ENCODE data around the gene JAM2.
"Not testable (repeated sequence)": the region's sequence is repeated elsewhere in the genome, so short reads cannot be mapped to it uniquely, and the experiment has no call there.

Gene JAM2

DNA sequence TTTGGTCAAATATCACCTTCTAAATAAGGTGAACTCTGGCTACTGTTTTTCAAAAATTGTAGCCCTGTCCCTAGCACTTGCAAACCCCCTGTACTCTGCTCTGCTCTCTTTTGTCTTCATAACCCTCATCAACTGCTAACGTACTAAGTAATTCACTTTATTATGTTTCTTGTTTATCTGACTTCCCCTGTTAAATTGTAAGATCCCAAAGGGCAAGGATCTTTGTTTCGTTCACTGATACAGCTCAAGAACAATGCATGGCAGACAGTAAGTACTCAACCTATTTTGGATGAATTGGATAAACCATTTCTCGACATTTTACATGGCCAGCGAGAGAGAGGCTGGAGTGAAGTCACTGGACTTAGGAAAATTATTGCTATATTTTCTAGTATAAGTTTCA lies 48.7 kb downstream of the JAM2 start:
- Mint-ChIP-seq H3K4me3 (no peak overlapping the region), H3K27me3 (peaks cover 5% of the 10 kb centered on the region), H3K9me3 (no peaks in the 10 kb centered on the region), H3K27ac (no peak overlapping the region), H3K4me1 (no peaks in the 10 kb centered on the region), H3K36me3 (no peaks in the 10 kb centered on the region)

DNA sequence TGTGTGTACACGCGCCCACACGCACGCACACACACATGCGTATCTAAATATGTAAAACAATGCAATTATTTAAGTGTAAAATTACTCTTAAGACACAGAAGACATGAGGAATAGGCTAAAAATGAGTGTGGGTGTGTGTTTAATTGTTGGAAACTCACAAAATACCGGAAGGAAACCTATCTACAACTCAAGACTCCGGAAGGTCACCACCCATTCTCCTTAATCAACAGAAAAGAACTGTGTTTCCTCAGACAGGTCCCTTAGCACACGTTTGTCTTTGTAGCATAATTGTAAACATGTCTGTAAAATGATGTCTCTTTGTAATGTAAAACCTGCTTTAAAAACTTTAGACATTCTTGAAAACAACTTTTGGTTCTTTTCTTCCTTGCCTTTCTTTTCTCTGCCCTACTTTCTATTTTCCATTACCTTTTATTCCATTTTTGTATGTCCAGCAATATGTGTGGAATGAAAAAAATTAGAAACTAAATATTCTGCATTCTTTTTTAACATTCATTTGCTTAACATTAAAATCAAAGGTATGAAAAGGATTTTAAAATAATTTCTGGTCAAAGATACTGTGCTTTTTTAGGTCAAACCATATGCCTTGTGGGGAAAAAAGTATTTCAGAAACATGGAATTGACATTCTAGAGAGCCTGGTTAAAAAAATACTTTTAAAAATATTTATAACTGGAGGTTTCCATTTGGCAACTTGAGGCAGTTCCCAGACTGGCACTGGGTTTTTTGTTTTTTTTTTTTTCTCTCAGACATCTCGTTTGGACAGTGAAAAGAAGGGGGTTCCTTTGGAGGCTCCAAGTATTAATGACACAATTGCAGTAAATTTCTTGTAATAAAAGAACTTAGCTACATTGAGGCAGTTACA lies 49.5 kb downstream of the JAM2 start:
- H3K4me3 Mint-ChIP-seq: no peak overlapping the region
- H3K27ac Mint-ChIP-seq: no peak overlapping the region
- H3K36me3 Mint-ChIP-seq: no peaks in the 10 kb centered on the region
- H3K27me3 Mint-ChIP-seq: peaks cover 5% of the 10 kb centered on the region
- H3K9me3 Mint-ChIP-seq: no peaks in the 10 kb centered on the region
- no peaks in the 10 kb centered on the region for H3K4me1 Mint-ChIP-seq

DNA sequence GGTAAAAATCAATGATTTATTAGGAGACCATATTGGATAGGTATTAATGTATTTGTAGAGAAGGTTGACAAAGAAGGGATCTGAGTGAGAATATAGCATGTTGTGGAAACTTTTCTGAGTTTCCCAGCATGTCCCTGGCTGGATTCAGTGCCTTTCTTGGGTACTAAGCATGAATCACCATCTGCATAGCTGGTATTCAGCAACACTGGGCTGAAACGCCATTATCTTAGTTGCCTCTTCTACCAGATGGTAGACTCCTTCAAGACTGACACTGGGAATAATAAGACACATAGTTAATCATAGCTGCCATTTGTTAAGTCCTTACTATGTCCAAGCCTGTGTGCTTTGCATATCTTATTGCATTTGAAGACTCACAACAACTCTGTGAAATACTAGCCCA lies 50.2 kb downstream of the JAM2 start:
- H3K36me3 Mint-ChIP-seq: no peaks in the 10 kb centered on the region
- H3K4me3 Mint-ChIP-seq: no peak overlapping the region
- H3K4me1 Mint-ChIP-seq: no peaks in the 10 kb centered on the region

DNA sequence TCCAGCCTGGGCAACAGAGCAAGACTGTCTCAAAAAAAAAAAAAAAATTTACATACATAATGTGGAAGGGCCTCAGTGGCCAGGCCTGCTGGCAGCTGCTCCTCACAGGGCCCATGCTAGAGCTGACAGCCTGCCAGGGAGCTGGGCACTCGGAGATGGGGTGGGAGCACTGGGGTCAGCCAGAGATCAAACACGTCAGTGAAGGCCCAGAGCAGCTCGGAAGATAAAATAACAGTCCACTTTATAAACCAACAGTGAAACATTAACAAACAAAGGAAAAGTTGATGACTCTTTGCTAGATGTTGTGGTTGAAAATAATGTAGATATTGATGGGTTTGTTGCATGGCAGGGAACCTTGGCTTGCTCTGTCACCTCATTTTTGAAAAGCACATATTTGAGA lies 52.9 kb downstream of the JAM2 start:
- Mint-ChIP-seq H3K27ac (no peak overlapping the region), H3K4me1 (no peaks in the 10 kb centered on the region), H3K36me3 (no peaks in the 10 kb centered on the region), H3K27me3 (peaks cover 2% of the 10 kb centered on the region), H3K4me3 (no peak overlapping the region), H3K9me3 (no peaks in the 10 kb centered on the region)

More for the DNA sequence above, 50.2 kb downstream of the JAM2 start:
- Mint-ChIP-seq H3K9me3 (no peaks in the 10 kb centered on the region), H3K27ac (no peak overlapping the region), H3K27me3 (peaks cover 5% of the 10 kb centered on the region)

DNA sequence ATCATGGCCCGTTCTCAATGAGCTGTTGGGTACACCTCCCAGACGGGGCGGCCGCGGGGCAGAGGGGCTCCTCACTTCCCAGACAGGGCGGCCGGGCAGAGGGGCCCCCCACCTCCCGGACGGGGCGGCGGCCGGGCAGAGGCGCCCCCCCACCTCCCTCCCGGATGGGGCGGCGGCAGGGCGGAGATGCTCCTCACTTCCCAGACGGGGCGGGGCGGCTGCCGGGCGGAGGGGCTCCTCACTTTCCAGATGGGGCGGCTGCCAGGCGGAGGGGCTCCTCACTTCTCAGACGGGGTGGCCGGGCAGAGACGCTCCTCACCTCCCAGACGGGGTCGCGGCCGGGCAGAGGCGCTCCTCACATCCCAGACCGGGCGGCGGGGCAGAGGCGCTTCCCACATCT lies 56.4 kb downstream of the JAM2 start:
- not testable (repeated sequence) for H3K9me3 Mint-ChIP-seq, H3K36me3 Mint-ChIP-seq, H3K4me1 Mint-ChIP-seq, H3K27me3 Mint-ChIP-seq, H3K27ac Mint-ChIP-seq, H3K4me3 Mint-ChIP-seq

DNA sequence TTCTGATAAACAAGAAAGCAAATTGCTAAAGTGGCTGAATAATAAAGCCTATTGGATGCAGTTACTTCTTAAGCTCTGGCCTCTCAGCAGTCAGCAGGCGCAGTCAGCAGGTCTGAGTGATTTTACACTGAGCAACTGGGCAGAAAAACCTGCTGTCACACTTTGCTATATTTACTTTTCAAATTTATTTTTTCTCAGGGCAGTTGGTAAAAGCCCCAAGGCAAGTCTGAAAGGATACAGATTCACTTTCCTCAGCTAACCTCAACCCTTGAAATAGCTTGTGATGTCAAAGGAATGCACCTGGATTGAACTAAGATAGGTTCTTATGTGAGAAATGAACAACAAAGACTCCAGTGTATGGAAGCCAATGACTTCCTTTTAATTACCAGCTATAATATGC lies 61.7 kb downstream of the JAM2 start:
- Mint-ChIP-seq H3K9me3 (peaks cover 5% of the 10 kb centered on the region), H3K4me1 (no peaks in the 10 kb centered on the region), H3K36me3 (no peaks in the 10 kb centered on the region), H3K4me3 (no peak overlapping the region), H3K27me3 (no peaks in the 10 kb centered on the region), H3K27ac (no peak overlapping the region)

DNA sequence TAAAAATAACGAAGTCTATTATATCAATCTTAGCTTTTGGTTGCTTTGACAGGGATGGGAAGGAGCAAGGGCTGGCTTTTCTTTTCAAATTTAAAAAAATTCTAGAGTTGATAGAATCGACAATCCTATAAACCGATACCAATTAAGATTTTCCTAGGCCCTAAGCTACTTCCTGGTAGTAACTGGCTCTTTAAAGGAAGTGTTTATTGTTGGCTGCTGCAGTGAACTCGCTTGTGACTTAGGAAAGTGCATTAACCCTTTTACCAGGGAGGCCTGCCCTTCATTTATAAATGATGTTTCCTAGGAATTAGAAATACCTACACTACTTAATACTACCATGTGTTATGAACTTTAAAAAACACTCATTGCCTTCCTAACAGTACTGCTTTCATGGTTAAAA lies 62.5 kb downstream of the JAM2 start:
- peaks cover 5% of the 10 kb centered on the region for H3K9me3 Mint-ChIP-seq
- H3K27me3 Mint-ChIP-seq: no peaks in the 10 kb centered on the region
- no peaks in the 10 kb centered on the region for H3K4me1 Mint-ChIP-seq
- H3K27ac Mint-ChIP-seq: no peak overlapping the region
- no peaks in the 10 kb centered on the region for H3K36me3 Mint-ChIP-seq
- H3K4me3 Mint-ChIP-seq: no peak overlapping the region

DNA sequence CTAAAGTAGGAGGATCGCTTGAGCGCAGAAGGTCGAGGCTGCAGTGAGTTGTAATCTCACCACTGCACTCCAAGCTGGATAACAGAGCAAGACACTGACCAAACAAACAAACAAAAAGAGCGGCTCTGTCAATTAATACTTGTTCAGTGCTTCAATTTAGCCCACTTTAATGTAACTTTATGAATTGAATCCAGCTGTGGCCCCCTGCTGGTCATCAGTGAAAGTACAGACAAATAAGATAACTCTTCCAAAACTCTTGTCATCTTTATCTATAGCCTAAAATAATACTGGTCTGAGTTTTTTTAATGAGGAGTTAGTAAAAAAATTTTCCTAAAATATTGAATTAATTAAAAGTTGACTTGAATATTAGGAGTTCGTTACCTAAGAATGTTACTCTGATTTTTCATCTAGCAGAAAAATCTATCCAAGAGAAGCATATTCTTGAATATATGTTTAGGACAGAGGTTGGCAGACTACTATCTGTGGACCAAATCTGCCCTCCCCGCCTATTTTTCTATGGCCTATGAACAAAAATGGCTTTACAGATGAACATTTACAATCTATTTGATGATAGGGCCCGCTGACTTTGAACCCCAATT lies 69.5 kb downstream of the JAM2 start:
- no peaks in the 10 kb centered on the region for H3K4me1 Mint-ChIP-seq
- no peak overlapping the region for H3K27ac Mint-ChIP-seq
- no peak overlapping the region for H3K4me3 Mint-ChIP-seq
- H3K27me3 Mint-ChIP-seq: no peaks in the 10 kb centered on the region
- no peaks in the 10 kb centered on the region for H3K36me3 Mint-ChIP-seq
- H3K9me3 Mint-ChIP-seq: no peaks in the 10 kb centered on the region

DNA sequence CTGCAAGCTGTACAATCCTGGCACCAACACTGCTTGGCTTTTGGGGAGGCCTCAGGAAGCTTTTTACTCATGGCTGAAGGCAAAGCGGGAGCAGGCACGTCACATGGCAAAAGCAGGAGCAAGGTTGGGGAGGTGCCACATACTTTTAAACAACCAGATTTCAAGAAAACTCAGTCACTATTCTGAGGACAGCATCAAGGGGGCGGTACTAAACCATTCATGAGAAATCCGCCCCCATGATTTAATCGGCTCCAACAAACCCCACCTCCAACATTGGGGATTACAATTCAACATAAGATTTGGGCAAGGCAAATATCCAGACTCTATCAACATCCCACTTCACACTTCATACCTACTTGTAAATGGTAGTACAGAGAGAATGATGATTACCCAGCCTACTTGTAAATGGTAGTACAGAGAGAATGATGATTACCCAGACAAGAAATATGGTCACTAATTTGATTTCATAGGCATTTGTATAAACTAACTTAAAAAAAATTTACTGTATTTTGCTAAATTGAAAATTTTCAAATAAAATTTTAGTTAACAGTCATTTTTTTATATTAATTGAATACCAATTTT lies 70.7 kb downstream of the JAM2 start:
- no peaks in the 10 kb centered on the region for H3K36me3 Mint-ChIP-seq
- H3K9me3 Mint-ChIP-seq: no peaks in the 10 kb centered on the region
- H3K4me1 Mint-ChIP-seq: no peaks in the 10 kb centered on the region
- no peak overlapping the region for H3K4me3 Mint-ChIP-seq
- no peak overlapping the region for H3K27ac Mint-ChIP-seq
- H3K27me3 Mint-ChIP-seq: no peaks in the 10 kb centered on the region

DNA sequence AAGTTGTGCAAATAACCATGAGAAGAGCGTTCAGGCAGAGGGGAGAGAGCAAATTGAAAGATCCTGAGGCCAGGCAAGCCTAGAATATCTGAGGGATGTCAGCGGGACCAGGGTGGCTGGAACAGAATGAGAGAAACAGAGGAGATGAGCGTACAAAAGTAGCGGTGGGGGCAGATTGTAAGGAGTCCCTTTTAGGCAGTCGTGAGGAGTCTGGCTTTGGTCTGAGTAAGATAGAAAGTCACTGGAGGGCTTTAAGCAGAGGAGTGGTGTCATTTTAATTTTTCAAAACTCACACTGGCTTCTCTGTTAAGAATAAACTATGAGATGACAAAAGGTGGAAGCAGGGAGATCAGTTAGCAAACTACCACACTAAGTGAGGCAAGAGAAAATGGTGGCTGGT lies 71.5 kb downstream of the JAM2 start:
- Mint-ChIP-seq H3K4me3 (no peak overlapping the region), H3K36me3 (no peaks in the 10 kb centered on the region), H3K27me3 (no peaks in the 10 kb centered on the region), H3K27ac (no peak overlapping the region), H3K9me3 (no peaks in the 10 kb centered on the region), H3K4me1 (no peaks in the 10 kb centered on the region)

DNA sequence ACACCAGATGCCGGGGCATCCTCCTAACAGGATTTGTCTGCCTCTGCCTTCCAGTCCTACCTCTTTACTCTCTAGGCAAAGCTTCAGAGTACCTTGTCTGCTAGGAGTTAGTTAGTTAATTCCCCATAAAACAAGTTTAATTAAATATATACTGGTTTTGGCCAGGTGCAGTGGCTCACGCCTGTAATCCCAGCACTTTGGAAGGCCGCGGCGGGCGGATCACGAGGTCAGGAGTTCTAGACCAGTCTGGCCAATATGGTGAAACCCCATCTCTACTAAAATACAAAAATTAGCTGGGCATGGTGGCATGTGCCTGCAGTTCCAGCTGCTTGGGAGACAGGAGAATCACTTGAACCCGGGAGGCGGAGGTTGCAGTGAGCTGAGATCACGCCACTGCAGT lies 75.0 kb downstream of the JAM2 start:
- H3K4me3 Mint-ChIP-seq: not testable (repeated sequence)

DNA sequence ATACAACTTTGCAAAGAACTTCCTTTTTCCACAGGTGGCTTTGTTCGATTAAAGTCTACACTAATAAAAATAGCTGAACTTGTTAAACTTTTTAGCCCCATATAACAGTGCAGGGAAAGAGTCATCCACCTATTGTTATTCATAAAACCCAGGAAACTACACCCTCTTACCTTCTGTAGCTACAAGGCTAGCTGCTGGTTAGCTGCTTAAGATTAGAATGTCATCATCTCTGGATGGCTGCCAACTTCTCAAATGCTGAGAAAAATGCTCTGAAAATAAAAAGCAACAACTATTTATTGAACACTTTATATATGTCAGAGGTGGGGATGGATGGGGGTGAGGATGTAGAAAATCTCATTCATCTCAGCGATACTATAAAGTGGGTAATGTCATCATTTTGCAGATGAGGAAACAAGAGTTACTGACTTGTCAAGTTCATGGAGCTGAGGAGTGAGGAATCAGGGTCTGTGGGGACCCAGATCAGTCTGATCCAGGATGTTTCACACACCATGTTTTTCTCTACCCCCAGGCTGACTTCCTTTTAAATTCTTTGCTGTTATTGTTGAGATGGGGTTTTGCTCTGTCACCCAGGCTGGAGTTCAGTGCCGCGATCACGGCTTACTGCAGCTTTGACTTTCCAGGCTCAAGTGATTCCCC lies 78.6 kb downstream of the JAM2 start:
- H3K27me3 Mint-ChIP-seq: no peaks in the 10 kb centered on the region
- no peaks in the 10 kb centered on the region for H3K4me1 Mint-ChIP-seq
- peaks cover 1% of the 10 kb centered on the region for H3K36me3 Mint-ChIP-seq
- no peak overlapping the region for H3K27ac Mint-ChIP-seq
- H3K4me3 Mint-ChIP-seq: no peak overlapping the region
- H3K9me3 Mint-ChIP-seq: no peaks in the 10 kb centered on the region

More for the DNA sequence above, 75.0 kb downstream of the JAM2 start:
- not testable (repeated sequence) for H3K36me3 Mint-ChIP-seq, H3K27ac Mint-ChIP-seq, H3K9me3 Mint-ChIP-seq, H3K27me3 Mint-ChIP-seq, H3K4me1 Mint-ChIP-seq

DNA sequence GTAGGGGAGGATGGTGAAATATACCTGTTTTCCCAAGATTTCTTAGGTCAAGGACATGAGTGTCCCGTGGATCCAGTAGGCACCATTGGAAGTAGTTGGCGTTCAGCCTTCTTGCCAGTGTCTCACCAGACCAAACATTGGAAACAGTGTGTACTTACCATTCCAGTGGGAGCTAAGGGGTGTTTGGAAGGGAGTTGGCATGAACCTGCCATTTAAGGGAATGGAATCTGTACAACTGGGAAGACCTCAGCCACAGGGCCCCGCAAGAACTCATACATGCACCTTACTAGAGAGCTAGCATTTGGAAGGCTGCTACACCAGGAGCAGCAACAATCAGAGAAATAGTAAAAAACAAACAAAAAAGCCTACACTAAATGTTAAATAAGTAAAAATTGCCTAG lies 82.9 kb downstream of the JAM2 start:
- Mint-ChIP-seq H3K4me1 (no peaks in the 10 kb centered on the region), H3K36me3 (peaks cover 10% of the 10 kb centered on the region), H3K4me3 (no peak overlapping the region), H3K27me3 (no peaks in the 10 kb centered on the region), H3K27ac (no peak overlapping the region), H3K9me3 (no peaks in the 10 kb centered on the region)

DNA sequence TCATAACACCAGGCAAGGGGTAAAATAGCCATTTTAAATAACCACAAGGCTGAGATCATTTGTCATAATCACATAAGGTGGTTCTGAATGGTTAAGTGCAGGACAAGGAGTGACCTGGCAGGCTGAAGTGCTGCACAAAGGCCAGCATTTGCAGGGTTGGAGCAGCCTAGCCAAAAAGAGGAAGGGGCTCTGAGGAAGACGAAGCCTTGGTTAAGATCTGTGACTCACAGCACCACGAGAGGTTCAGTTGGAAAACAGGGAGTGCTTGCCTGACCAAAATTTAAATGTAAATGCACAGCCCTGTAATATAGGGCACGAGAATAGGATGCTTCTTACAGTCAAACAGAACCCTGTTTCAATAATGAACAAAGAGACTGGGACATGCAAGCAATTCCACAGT lies 83.6 kb downstream of the JAM2 start:
- Mint-ChIP-seq H3K36me3 (peaks cover 10% of the 10 kb centered on the region), H3K27me3 (no peaks in the 10 kb centered on the region), H3K27ac (no peak overlapping the region), H3K4me1 (no peaks in the 10 kb centered on the region), H3K9me3 (no peaks in the 10 kb centered on the region), H3K4me3 (no peak overlapping the region)

DNA sequence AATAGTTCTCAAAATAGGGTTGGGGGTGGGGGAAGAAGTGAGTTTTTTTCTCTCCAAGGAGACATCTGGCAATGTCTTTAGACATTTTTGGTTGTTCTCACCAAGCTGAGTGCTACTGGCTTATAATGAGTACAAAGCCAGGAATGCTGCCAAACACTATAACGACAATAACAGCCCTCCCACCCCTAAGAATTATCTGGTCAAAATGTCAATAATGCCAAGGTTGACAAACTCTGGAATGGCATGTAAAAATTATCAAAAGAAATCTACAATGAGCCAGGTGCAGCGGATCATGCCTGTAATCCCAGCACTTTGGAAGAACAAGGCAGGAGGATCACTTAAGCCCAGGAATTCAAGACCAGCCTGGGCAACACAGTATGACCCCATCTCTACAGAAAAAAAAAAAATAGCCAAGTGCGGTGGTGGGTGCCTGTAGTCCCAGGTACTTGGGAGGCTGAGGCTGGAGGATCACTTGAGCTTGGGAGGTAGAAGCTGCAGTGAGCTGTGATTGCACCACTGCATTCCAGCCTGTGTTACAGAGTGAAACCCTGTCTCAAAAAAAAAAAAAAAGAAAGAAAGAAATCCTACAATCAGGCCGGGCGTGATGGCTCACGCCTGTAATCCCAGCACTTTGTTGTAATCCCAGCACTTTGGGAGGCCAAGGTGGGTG lies 93.2 kb downstream of the JAM2 start:
- H3K9me3 Mint-ChIP-seq: no peaks in the 10 kb centered on the region
- H3K4me1 Mint-ChIP-seq: peaks cover 49% of the 10 kb centered on the region
- no peaks in the 10 kb centered on the region for H3K27me3 Mint-ChIP-seq
- H3K27ac Mint-ChIP-seq: no peak overlapping the region
- peaks cover 10% of the 10 kb centered on the region for H3K36me3 Mint-ChIP-seq
- peak overlapping the region; percentile 34 for H3K4me3 Mint-ChIP-seq
